Measurements from ENCODE around the gene ITPKA. TPM values are rescaled to one million over a fixed set of nuclear protein-coding genes. Genes with fewer than 3 reads are reported as not detected.

The ITPKA gene
- 0.32 TPM for total RNA-seq
- long read RNA-seq, partial matches to known transcripts = 0 of 2 reads
- long read RNA-seq, other reads (novel, unspliced or antisense) = 0 of 2 reads

- Histone ChIP-seq H3K9me3 (no peaks in the 10 kb centered on the region), H3K4me3 (peak within 1 kb of the TSS; percentile 84), H3K36me3 (no peaks in the 10 kb centered on the region), H3K27me3 (ENCODE audit: low read depth) (peaks cover 46% of the 10 kb centered on the region), H3K4me1 (peaks cover 35% of the 10 kb centered on the region), H3K27ac (peak within 1 kb of the TSS; percentile 58)
- intact Hi-C loops (cut with DNase I) = no loop called here
- DNase-seq (peak; percentile 82), ATAC-seq (peak; percentile 85 to 89)
- TF ChIP-seq CTCF (IDR thresholded peaks at IDR 0.05) = no peak
Measured at GRCh38 chr15:41493205-41493901, at the start of gene ITPKA. TSS of gene ITPKA (plus strand) at chr15:41493874. CDS start at chr15:41493928, 54 bp downstream.

GRCh38 chr15:41445399-41445798, 48.3 kb upstream of the ITPKA start:
- no peaks in the 10 kb centered on the region for H3K9me3 ChIP-seq
- DNase-seq = no peak
- TF ChIP-seq CTCF (IDR thresholded peaks at IDR 0.05) = no peak
- intact Hi-C loops (cut with DNase I) = no loop called here
- peaks cover 49% of the 10 kb centered on the region for H3K36me3 ChIP-seq
- H3K27ac ChIP-seq = no peak overlapping the region
- H3K4me3 ChIP-seq = no peak overlapping the region
- no peaks in the 10 kb centered on the region for H3K4me1 ChIP-seq
- no peaks in the 10 kb centered on the region for H3K27me3 ChIP-seq (ENCODE audit: low read depth)
- no peak for ATAC-seq

GRCh38 chr15:41462084-41462795, 31.4 kb upstream of the ITPKA start:
- no peaks in the 10 kb centered on the region for H3K9me3 ChIP-seq
- no peak overlapping the region for H3K4me3 ChIP-seq
- TF ChIP-seq CTCF (IDR thresholded peaks at IDR 0.05) = no peak
- ATAC-seq = no peak
- no peaks in the 10 kb centered on the region for H3K4me1 ChIP-seq
- H3K27ac ChIP-seq = no peak overlapping the region
- DNase-seq = no peak
- intact Hi-C loops (cut with DNase I) = no loop called here
- H3K36me3 ChIP-seq = peaks cover 57% of the 10 kb centered on the region
- no peaks in the 10 kb centered on the region for H3K27me3 ChIP-seq (ENCODE audit: low read depth)

GRCh38 chr15:41464889-41465580, 28.6 kb upstream of the ITPKA start:
- H3K4me1 ChIP-seq = no peaks in the 10 kb centered on the region
- DNase-seq = no peak
- no peak for ATAC-seq
- peaks cover 53% of the 10 kb centered on the region for H3K36me3 ChIP-seq
- H3K27ac ChIP-seq = no peak overlapping the region
- TF ChIP-seq CTCF (IDR thresholded peaks at IDR 0.05) = no peak
- H3K4me3 ChIP-seq = no peak overlapping the region
- no peaks in the 10 kb centered on the region for H3K9me3 ChIP-seq
- intact Hi-C loops (cut with DNase I) = no loop called here
- no peaks in the 10 kb centered on the region for H3K27me3 ChIP-seq (ENCODE audit: low read depth)

GRCh38 chr15:41465822-41466421, 27.8 kb upstream of the ITPKA start:
- Histone ChIP-seq H3K9me3 (no peaks in the 10 kb centered on the region), H3K27me3 (ENCODE audit: low read depth) (no peaks in the 10 kb centered on the region), H3K36me3 (peaks cover 62% of the 10 kb centered on the region), H3K4me1 (no peaks in the 10 kb centered on the region), H3K27ac (no peak overlapping the region), H3K4me3 (no peak overlapping the region)
- intact Hi-C loops (cut with DNase I) = no loop called here
- no peak for DNase-seq
- ATAC-seq = peak in 1 of 2 donors; percentile 34
- peak; percentile 78 for TF ChIP-seq CTCF (IDR thresholded peaks at IDR 0.05)

All from lower lobe of right lung (tissue), 2 donors.